C1 segment of cervical spinal cord (tissue), 14 donors: ENCODE results near the gene FLT3LG.

Experiments
- DNase-seq, 14 donors: peaks; one replicate each; lab custom pipeline; 2025; lab: John Stamatoyannopoulos, UW

The FLT3LG gene

DNA sequence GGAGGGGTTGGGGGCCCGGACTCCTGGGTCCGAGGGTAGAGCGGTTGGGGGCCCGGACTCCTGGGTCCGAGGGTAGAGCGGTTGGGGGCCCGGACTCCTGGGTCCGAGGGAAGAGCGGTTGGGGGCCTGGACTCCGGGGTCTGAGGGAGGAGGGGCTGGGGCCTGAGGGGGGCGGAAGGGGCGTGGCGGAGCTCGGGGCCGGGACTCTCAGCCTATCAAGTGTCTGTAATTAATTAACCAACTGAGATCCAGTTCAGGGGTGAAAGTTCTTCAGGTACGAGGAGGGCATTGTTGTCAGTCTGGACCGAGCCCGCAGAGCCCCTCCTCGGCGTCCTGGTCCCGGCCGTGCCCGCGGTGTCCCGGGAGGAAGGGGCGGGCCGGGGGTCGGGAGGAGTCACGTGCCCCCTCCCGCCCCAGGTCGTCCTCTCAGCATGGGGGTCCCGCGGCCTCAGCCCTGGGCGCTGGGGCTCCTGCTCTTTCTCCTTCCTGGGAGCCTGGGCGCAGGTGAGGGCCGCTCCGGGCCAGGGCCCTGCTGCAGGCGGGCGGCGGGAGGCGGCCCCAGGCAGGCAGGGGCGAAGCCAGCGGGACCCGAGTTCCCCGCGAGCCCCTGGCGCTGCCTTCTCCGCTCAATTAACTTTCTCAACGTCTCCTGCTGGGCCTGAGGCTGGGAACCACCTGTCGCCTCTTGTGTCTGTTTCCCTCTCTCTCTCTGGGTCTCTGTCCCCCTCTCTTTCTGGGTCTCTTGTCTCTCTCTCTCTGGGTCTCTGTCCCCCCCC is 39.1 kb downstream of the FLT3LG start:
- DNase-seq, result peak in 6 of 14 donors; percentile 13 to 55 (median 36)

DNA sequence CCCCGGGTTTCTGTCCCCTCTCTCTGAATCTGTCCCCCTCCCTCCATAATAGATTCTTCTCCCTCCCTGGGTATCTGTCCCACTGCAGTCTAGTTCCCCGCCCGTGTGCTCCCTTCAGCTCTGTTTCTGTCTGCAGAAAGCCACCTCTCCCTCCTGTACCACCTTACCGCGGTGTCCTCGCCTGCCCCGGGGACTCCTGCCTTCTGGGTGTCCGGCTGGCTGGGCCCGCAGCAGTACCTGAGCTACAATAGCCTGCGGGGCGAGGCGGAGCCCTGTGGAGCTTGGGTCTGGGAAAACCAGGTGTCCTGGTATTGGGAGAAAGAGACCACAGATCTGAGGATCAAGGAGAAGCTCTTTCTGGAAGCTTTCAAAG is 39.7 kb downstream of the FLT3LG start:
- DNase-seq, result no peak

DNA sequence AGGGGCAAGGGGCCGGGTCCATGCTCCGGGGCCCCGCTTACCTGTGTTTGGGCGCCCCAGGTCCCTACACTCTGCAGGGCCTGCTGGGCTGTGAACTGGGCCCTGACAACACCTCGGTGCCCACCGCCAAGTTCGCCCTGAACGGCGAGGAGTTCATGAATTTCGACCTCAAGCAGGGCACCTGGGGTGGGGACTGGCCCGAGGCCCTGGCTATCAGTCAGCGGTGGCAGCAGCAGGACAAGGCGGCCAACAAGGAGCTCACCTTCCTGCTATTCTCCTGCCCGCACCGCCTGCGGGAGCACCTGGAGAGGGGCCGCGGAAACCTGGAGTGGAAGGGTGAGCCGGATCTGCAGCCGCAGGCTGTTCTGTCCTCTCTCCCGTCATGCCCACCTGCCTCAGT is 40.1 kb downstream of the FLT3LG start:
- DNase-seq, result no peak

DNA sequence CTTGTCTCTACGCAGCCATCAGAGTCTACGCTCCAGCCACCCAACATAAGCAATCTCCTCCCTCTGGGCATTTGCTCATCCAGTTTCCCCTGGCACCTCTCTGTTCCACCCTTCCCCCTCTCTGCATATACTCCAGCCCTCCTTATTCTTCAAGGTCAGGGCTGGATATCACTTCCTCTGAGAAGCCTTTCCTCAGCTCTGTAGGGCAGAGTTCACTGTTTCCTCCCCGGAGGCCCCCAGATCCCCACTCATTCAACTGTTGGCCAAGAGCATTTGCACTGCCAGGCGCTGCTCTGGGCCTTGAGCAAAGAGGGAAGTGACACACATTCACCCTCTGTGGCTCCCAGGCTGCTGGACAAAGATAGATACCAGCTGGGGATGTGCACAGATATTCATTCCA is 41.8 kb downstream of the FLT3LG start:
- DNase-seq, result peak in 5 of 14 donors; percentile 18 to 52 (median 36)

DNA sequence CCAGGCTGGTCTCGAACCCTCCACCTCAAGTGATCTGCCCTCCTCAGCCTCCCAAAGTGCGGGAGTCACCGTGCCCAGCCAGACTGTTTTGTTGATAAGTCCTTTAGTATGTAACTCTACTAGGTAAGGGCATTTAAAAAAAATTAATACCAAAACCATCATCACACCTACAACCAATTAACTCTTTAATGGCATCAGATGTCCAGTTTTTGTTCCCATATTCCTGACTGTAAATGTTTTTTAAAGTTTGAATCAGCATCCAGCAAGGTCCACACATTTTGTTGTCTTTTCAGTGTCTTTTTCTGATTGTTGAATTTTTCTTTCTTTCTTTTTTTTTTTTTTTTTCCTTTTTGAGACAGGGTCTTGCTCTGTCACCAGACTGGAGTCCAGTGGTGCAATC is 44.0 kb downstream of the FLT3LG start:
- no peak for DNase-seq

DNA sequence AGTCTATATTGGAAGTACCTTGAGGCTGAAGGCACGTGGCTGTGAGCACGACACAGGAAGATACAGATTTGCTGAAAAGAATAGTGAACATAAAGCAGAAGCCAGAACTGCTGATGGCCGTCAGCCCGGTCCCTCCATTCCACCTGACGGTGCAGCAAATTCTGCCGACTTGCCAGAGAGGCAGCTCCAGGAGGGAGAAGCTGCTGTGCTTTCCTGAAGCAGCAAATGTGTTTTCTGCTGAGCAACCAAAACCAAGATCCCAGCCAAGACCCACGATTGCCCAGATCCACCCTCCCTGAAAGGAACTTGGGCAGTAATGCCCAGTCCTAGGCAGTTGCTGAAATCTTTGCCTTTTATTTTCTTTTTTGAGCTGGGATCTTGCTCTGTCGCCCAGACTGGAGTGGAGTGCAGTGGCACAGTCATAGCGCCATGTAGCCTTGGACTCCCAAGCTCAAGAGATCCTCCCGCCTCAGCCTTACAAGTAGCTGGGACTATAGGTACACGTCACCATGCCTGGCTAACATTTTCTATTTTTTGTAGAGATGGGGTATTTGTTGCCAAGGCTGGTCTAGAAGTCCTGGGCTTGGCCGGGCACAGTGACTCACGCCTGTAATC is 46.8 kb downstream of the FLT3LG start:
- DNase-seq, result peak in 4 of 14 donors; percentile 27 to 55 (median 33)

DNA sequence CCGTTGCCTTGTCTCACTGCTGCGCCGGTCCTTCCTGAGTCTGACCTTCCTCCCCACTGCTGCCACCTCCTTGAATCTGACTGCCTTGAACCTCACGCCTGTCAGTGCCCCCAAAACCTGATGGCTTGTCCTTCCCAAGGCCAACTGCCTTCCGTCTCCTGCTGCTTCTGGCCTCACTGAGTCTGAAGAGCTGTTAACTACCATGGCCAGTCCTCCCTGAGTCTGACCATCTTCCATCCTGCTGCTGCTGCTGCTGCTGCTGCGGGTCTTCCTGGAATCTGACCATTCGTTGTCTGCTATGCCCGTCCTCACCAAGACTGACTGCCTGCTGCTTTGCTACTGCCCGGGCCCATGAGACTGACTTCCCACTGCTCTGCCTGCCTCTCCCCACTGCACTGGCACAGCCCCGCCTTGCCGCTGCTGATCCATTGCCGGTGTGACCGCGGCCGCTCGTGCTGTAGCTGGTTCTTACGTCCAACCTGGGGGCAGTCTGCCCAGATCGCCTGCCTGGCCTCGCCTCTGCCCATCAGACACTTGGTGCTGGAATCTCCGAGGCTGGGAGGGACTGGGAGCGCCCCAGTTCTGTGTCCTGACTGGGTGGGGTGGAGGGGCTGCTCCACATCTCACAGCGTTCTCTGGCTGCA is 50.9 kb downstream of the FLT3LG start:
- no peak for DNase-seq

DNA sequence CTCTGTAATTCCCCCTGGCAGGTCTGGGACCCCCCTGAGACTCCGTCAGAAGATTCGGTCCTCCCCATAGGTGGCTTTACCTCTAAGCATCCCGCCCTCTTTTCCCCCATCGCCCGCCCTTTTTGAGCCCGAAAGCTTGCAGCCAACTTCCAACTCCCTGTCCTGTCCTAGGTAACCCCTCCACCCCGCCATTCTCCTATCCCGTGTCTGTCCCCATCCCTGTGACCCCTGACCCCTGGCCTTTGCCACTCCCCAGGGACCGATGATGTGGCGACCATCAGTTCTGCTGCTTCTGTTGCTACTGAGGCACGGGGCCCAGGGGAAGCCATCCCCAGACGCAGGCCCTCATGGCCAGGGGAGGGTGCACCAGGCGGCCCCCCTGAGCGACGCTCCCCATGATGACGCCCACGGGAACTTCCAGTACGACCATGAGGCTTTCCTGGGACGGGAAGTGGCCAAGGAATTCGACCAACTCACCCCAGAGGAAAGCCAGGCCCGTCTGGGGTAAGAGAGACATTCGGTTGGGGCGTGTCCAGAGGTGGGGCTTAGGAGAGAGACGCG is 54.3 kb downstream of the FLT3LG start:
- no peak for DNase-seq

DNA sequence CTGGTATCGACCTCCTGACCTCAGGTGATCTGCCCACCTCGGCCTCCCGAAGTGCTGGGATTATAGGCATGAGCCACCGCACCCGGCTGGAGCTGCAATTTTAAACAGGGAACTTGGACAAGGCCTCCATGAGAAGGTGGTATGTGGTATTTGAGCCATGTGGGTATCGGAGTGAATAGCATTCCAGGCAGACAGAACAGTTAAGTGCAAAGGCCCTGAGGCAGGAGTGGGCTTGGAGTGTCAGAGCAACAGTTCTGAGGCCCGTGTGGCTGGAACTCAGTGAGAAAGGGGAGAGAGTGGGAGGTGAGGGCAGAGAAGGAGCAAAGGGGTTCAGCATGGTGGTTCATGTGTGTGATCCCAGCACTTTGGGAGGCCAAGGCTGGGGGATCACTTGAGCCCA is 56.7 kb downstream of the FLT3LG start:
- DNase-seq, result no peak

DNA sequence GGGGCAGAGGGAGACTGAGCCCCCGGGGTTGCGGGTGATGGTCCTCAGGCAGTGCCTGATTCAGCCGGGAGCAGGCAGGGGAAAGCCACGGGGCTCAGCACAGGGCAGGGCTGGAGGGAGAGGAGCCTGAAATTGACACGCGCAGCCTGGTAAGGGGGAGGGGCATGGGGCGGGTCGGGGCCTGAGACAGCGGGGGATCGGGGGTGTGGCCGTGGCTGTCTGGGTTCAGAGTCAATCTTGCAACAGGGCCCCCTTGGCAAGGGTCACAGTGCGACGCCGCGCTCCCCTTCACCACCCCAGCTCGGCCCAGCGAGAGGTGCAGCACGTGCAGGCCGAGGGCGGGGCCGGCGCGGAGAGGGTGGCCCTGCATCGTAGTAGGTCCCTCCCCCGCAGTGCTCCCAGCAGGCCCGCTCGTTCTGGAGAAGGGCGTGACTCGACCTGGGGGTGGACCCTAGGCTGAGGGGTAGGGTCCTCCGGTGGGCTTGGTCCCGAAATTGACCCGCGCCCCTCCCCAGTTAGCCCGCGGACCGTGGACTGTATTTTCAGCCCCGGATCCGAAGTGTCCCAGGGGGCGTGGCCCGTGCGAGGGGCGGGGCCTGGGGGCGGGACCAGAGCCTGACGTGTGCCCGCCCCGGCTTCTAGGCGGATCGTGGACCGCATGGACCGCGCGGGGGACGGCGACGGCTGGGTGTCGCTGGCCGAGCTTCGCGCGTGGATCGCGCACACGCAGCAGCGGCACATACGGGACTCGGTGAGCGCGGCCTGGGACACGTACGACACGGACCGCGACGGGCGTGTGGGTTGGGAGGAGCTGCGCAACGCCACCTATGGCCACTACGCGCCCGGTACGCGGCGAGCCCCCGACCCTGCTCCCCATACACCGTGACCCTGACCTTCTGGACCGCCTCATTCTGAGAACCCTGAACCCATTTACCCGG is 59.8 kb downstream of the FLT3LG start:
- peak in 12 of 14 donors; percentile 7 to 82 (median 60) for DNase-seq

DNA sequence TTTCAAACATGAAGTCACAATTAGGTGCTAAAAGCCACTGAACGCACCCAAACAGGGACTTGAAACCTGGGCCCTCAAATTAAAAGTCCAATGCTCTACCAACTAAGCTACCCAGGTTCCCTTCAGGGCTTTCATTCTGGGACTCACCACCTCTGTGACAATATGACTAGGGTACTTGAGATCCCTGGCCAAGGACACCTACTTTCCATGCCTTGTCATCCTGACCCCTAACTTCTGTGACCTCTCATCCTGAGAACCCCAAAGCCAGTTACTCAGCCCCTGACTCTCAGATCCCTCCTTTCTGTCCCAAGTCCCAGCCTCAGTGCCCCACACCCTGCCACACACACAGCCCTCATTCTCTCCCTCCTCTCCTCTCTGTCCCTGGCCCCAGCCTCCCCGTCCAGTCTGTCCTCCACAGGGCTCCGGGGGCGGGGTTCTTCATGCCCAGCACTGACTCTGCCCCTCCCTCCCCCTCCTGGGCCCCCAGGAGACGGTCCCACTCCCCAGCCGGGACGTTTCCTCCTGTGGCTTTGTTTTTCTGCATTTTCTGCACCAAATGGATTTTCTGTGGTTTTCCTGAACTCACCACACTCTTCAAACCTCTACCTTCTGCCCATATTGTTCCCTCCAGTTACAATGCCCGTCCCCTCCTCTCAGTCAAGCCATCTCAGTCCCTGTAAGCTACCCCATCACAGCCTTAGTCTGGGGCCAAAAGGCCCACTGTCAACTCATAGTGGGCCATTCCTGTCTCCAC is 60.8 kb downstream of the FLT3LG start:
- no peak for DNase-seq
